Measurements from ENCODE around the gene ITSN2.

DNA sequence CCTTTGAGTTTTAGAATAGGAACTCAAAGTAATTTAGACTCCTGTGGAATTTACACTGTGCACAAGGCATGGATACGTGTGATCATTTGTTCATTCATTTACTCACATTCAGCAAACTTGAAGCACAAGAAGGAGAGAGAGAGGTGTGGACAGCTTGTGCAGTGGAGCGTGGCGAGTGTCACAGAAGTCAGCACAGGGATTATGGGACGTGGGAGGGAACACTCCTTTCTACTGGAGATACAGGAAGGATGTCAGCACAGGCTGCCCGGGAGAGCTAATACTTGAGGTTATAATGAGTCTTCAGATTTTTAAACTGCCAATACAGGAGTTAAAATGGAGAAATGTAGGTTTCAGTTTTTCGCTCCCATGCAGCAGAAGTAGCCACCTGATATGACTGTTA, 178.5 kb downstream of the ITSN2 start:
- no peak for TF ChIP-seq POLR2A (IDR thresholded peaks at IDR 0.05)
- TF ChIP-seq, protein P1, sequence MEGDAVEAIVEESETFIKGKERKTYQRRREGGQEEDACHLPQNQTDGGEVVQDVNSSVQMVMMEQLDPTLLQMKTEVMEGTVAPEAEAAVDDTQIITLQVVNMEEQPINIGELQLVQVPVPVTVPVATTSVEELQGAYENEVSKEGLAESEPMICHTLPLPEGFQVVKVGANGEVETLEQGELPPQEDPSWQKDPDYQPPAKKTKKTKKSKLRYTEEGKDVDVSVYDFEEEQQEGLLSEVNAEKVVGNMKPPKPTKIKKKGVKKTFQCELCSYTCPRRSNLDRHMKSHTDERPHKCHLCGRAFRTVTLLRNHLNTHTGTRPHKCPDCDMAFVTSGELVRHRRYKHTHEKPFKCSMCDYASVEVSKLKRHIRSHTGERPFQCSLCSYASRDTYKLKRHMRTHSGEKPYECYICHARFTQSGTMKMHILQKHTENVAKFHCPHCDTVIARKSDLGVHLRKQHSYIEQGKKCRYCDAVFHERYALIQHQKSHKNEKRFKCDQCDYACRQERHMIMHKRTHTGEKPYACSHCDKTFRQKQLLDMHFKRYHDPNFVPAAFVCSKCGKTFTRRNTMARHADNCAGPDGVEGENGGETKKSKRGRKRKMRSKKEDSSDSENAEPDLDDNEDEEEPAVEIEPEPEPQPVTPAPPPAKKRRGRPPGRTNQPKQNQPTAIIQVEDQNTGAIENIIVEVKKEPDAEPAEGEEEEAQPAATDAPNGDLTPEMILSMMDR (IDR thresholded peaks at IDR 0.05): no peak
